Osteoblast (primary cell): ENCODE data around the gene PTPN3. TPM values are rescaled to one million over a fixed set of nuclear protein-coding genes. Genes with fewer than 3 reads are reported as not detected.

ENCODE experiments used
- DNase-seq: peaks from one replicate; pipeline ENCODE4 v3.0.0; 2011; ENCODE audit warnings: low spot score, mixed read lengths; ENCODE audit not compliant: insufficient read length; ENCODE audit errors: missing footprints
- H2AFZ ChIP-seq: 2 replicates; pipeline ENCODE4 v1.6.0; 2011; ENCODE audit warnings: mild to moderate bottlenecking, low read length
- H3K27ac ChIP-seq: 2 replicates; pipeline ENCODE4 v1.5.1; 2011; ENCODE audit warnings: mild to moderate bottlenecking, low read depth, low read length, moderate library complexity
- H3K27me3 ChIP-seq: 2 replicates; pipeline ENCODE4 v1.6.0; 2012; ENCODE audit warnings: mild to moderate bottlenecking, control low read depth, inconsistent platforms, low read length, moderate library complexity; ENCODE audit not compliant: insufficient read depth
- H3K36me3 ChIP-seq: 2 replicates; pipeline ENCODE4 v1.5.1; 2011; ENCODE audit warnings: mild to moderate bottlenecking, low read length, control low read depth, moderate library complexity; ENCODE audit not compliant: insufficient read depth
- H3K4me1 ChIP-seq: 2 replicates; pipeline ENCODE4 v1.5.1; 2011; ENCODE audit warnings: mild to moderate bottlenecking, low read length, control low read depth, moderate library complexity; ENCODE audit not compliant: insufficient read depth
- H3K4me2 ChIP-seq: 2 replicates; pipeline ENCODE4 v1.6.0; 2011; ENCODE audit warnings: mild to moderate bottlenecking, low read length; ENCODE audit not compliant: insufficient read depth
- H3K4me3 ChIP-seq: fragments of 200-600 bp; sonication (generic); 3 replicates; pipeline ENCODE4 v1.5.1; 2012; ENCODE audit warnings: mild to moderate bottlenecking, low read length, inconsistent platforms; ENCODE audit not compliant: insufficient read depth
- H3K79me2 ChIP-seq: 2 replicates; pipeline ENCODE4 v1.6.0; 2012; ENCODE audit warnings: mild to moderate bottlenecking, low read length, control low read depth, inconsistent platforms; ENCODE audit not compliant: insufficient read depth
- H3K9me3 ChIP-seq: 2 replicates; pipeline ENCODE4 v1.5.1; 2011; ENCODE audit warnings: low read depth, low read length, control low read depth
- H4K20me1 ChIP-seq: 2 replicates; pipeline ENCODE4 v1.6.0; 2012; ENCODE audit warnings: mild to moderate bottlenecking, low read length, control low read depth; ENCODE audit not compliant: insufficient read depth
- CTCF ChIP-seq: IDR thresholded peaks from 2 replicates; pipeline ENCODE4 v1.5.1; 2011; ENCODE audit warnings: mild to moderate bottlenecking, low read depth, low read length, moderate library complexity; ENCODE audit errors: extremely low read depth
- total RNA-seq: library from RNA; depleted of rRNA; stranded (reverse); fragments of >200 nt; gene quantifications from 2 replicates; pipeline ENCODE4 v1.2.3, GENCODE V29; 2012

PTPN3 gene
- total RNA-seq, 1 donor = 2.9 TPM

GRCh38 chr9:109423877-109424276 is 74.2 kb downstream of the PTPN3 start:
- no peaks in the 10 kb centered on the region for H3K36me3 ChIP-seq
- H3K4me1 ChIP-seq = no peaks in the 10 kb centered on the region
- H2AFZ ChIP-seq = no peak overlapping the region
- no peak overlapping the region for H3K4me2 ChIP-seq
- DNase-seq = no peak
- H3K27me3 ChIP-seq = no peaks in the 10 kb centered on the region
- no peak overlapping the region for H3K27ac ChIP-seq
- H3K79me2 ChIP-seq = no peaks in the 10 kb centered on the region
- H3K9me3 ChIP-seq = no peaks in the 10 kb centered on the region
- H4K20me1 ChIP-seq = no peaks in the 10 kb centered on the region
- TF ChIP-seq CTCF = no peak
- H3K4me3 ChIP-seq = no peak overlapping the region

- Histone ChIP-seq H3K4me1 (no peaks in the 10 kb centered on the region), H3K27me3 (no peaks in the 10 kb centered on the region), H3K36me3 (no peaks in the 10 kb centered on the region), H3K79me2 (no peaks in the 10 kb centered on the region), H3K4me3 (no peak overlapping the region), H4K20me1 (no peaks in the 10 kb centered on the region), H3K27ac (no peak overlapping the region), H3K9me3 (no peaks in the 10 kb centered on the region), H2AFZ (no peak overlapping the region), H3K4me2 (no peak overlapping the region)
- TF ChIP-seq CTCF = no peak
- DNase-seq = no peak
These were observed 75.5 kb downstream of the PTPN3 start for GRCh38 chr9:109422641-109423040.

- no peak overlapping the region for H3K4me3 ChIP-seq
These were observed 76.8 kb downstream of the PTPN3 start for GRCh38 chr9:109421026-109421970.

More at GRCh38 chr9:109421026-109421970, 76.8 kb downstream of the PTPN3 start:
- H3K27me3 ChIP-seq = no peaks in the 10 kb centered on the region
- H2AFZ ChIP-seq = no peak overlapping the region
- H3K79me2 ChIP-seq = no peaks in the 10 kb centered on the region
- H3K36me3 ChIP-seq = no peaks in the 10 kb centered on the region
- H4K20me1 ChIP-seq = no peaks in the 10 kb centered on the region
- H3K4me2 ChIP-seq = no peak overlapping the region
- no peak for DNase-seq
- H3K4me1 ChIP-seq = no peaks in the 10 kb centered on the region
- H3K9me3 ChIP-seq = no peaks in the 10 kb centered on the region
- no peak for TF ChIP-seq CTCF
- H3K27ac ChIP-seq = no peak overlapping the region
